NB4 (cell line): ENCODE results near the gene WDR5.

Experiments used
- CTCF ChIP-seq: IDR thresholded peaks from one replicate; pipeline ENCODE4 v1.5.1; 2012; ENCODE audit warnings: low read depth, low read length
- MAX ChIP-seq: IDR thresholded peaks from 2 replicates; pipeline ENCODE4 v1.6.1; 2011; ENCODE audit warnings: low read depth, low read length
- MYC ChIP-seq: IDR thresholded peaks from 2 replicates; pipeline ENCODE4 v1.6.1; 2011; ENCODE audit warnings: low read depth, low read length
- POLR2A ChIP-seq: IDR thresholded peaks from 2 replicates; pipeline ENCODE4 v1.6.1; 2011; ENCODE audit warnings: mild to moderate bottlenecking; ENCODE audit not compliant: insufficient read length; ENCODE audit errors: extremely low read depth

GRCh38 chr9:134200730-134201129 is 64.8 kb downstream of the WDR5 start:
- TF ChIP-seq CTCF (no peak), POLR2A (no peak), MAX (no peak), MYC (no peak)
